Measurements from ENCODE around the gene ZNF764. TPM values are rescaled to one million over a fixed set of nuclear protein-coding genes. Genes with fewer than 3 reads are reported as not detected.
"Not testable (repeated sequence)": the region's sequence is repeated elsewhere in the genome, so short reads cannot be mapped to it uniquely, and the experiment has no call there.

The ZNF764 gene
- total RNA-seq, 4 donors from 2014 or later = 5.5 to 10.5 (median 8.7) TPM

DNA sequence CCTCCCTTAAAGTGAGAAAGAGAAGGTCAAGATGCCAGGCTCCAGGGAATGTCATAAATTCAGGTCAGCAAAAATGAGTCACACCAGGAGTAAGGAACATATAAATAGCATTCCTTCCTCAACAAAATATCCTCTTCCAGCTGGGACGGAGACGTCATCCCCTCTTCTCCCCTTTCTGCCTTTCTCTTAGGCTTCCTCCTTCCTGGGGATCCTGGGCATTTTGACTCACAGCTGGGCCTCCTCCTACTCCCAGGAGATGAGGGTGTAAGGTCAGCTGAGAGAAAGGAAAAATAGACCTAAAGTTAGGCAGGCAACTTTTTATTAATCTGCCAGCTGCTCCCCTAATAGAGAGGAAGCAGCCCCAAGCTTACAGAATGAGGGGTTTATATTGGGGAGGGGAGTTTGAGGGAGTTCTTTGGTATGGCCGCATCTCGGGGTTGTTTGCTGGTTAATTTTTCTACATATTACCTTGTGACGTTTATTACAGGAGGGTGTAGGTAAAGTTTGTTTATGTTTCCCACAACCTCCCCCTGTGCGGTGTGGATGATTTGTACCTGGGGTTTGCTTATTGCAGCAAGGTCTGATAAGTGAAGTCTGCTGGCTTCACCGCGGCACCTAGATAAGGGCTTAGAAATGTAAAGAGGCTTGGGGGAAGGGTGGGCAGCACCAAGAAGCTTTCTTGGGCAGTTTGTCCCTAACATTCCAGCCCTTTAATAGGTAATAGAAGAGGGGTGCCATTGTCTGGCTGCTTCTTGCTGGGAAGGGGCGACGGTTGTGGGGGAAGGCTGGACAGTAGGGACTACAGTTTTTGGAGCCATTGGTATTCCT, 16.5 kb downstream of the ZNF764 start:
- TF ChIP-seq POLR2AphosphoS5 (IDR thresholded peaks at IDR 0.05) = no peak
- Histone ChIP-seq H3K27me3 (no peaks in the 10 kb centered on the region), H3K4me1 (peaks cover under 1% of the 10 kb centered on the region), H3K4me3 (no peak overlapping the region), H3K9me3 (no peaks in the 10 kb centered on the region), H3K27ac (no peak overlapping the region), H3K36me3 (no peaks in the 10 kb centered on the region)
- WGBS = 71% methylated on average over 10 of the region's 10 CpGs
- DNase-seq (ENCODE audit: low spot score in 2 of 2) = no peak

GRCh38 chr16:30540916-30541464, 17.2 kb downstream of the ZNF764 start:
- 67% methylated on average over 9 of the region's 9 CpGs for WGBS
- H3K4me3 ChIP-seq; H3K27ac ChIP-seq; DNase-seq (ENCODE audit: low spot score in 2 of 2); H3K9me3 ChIP-seq; H3K36me3 ChIP-seq; H3K27me3 ChIP-seq; H3K4me1 ChIP-seq: not testable (repeated sequence)

DNA sequence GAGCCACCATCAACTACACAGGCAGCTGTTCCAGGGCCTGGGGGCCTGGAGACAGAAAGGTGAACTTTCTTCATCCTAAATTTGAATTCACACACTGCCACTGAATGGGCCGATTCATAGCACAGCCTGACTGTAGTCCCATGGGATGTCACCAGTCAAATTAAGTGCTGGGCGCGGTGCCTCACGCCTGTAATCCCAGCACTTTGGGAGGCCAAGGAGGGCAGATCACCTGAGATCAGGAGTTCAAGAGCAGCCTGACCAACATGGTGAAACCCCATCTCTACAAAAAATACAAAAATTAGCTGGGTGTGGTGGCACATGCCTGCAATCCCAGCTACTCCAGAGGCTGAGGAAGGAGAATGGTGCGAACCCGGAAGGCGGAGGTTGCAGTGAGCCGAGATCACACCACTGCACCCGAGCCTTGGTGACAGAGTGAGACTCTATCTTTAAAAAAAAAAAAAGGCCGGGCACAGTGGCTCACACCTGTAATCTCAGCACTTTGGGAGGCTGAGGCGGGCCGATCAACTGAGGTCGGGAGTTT, 18.1 kb downstream of the ZNF764 start:
- not testable (repeated sequence) for DNase-seq (ENCODE audit: low spot score in 2 of 2); H3K4me1 ChIP-seq; H3K27me3 ChIP-seq; H3K36me3 ChIP-seq; H3K27ac ChIP-seq; H3K9me3 ChIP-seq; H3K4me3 ChIP-seq
- WGBS = 90% methylated on average over 12 of the region's 13 CpGs

- Histone ChIP-seq H3K4me3 (no peak overlapping the region), H3K4me1 (peaks cover 10% of the 10 kb centered on the region), H3K27ac (no peak overlapping the region), H3K27me3 (no peaks in the 10 kb centered on the region), H3K36me3 (no peaks in the 10 kb centered on the region), H3K9me3 (no peaks in the 10 kb centered on the region)
- no peak for DNase-seq (ENCODE audit: low spot score in 2 of 2)
- TF ChIP-seq POLR2AphosphoS5 (IDR thresholded peaks at IDR 0.05) = no peak
- TF ChIP-seq POLR2A (IDR thresholded peaks at IDR 0.05) = no peak
- no peak for TF ChIP-seq EP300 (IDR thresholded peaks at IDR 0.05)
- no peak for TF ChIP-seq CTCF (IDR thresholded peaks at IDR 0.05)
- WGBS = 84% methylated on average over 8 of the region's 8 CpGs
These were observed 18.9 kb downstream of the ZNF764 start for GRCh38 chr16:30539000-30539964.

- not testable (repeated sequence) for H3K4me3 ChIP-seq; H3K9me3 ChIP-seq; DNase-seq (ENCODE audit: low spot score in 2 of 2); H3K27me3 ChIP-seq; H3K27ac ChIP-seq
- Histone ChIP-seq H3K36me3 (peaks cover 14% of the 10 kb centered on the region), H3K4me1 (peaks cover 23% of the 10 kb centered on the region)
- WGBS = 91% methylated on average over 13 of the region's 13 CpGs
These were observed 21.7 kb downstream of the ZNF764 start for GRCh38 chr16:30536391-30537024.

DNA sequence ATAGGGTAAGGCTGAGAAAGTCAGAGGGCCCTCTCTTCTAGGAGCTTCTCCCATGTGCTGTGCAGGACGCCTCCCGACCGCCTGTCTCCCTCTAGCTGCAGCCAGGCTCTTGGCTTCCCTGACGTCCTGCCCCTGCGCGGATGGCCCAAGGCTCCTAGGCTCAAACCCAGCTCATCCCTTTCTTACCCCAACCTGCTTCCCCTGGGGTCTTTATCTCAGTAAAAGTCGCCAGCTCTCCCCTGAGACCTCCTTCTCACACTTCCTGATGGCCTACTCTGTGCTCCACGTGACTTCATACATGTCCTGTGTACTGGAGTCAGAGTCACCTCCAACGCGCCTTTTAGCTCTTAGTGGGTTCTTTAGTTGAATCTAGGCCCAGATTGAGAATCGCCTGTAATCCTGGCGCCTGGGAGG, 22.4 kb downstream of the ZNF764 start:
- 29% methylated on average over 9 of the region's 12 CpGs for WGBS
- TF ChIP-seq EP300 (IDR thresholded peaks at IDR 0.05) = no peak
- no peak for TF ChIP-seq POLR2AphosphoS5 (IDR thresholded peaks at IDR 0.05)
- no peak for TF ChIP-seq POLR2A (IDR thresholded peaks at IDR 0.05)
- peak; percentile 23 to 83 for TF ChIP-seq CTCF (IDR thresholded peaks at IDR 0.05)
- Histone ChIP-seq H3K4me1 (peaks cover 23% of the 10 kb centered on the region), H3K36me3 (peaks cover 21% of the 10 kb centered on the region), H3K4me3 (peak overlapping the region; percentile 83), H3K27me3 (no peaks in the 10 kb centered on the region), H3K27ac (peak overlapping the region; percentile 95), H3K9me3 (no peaks in the 10 kb centered on the region)
- peak in 1 of 2 donors; percentile 85 for DNase-seq (ENCODE audit: low spot score in 2 of 2)
